ENCODE results near the gene GPT2. TPM values are rescaled to one million over a fixed set of nuclear protein-coding genes. Genes with fewer than 3 reads are reported as not detected.

The GPT2 gene
- total RNA-seq, 1 donor from 2014 or later, result 21.6 TPM

DNA sequence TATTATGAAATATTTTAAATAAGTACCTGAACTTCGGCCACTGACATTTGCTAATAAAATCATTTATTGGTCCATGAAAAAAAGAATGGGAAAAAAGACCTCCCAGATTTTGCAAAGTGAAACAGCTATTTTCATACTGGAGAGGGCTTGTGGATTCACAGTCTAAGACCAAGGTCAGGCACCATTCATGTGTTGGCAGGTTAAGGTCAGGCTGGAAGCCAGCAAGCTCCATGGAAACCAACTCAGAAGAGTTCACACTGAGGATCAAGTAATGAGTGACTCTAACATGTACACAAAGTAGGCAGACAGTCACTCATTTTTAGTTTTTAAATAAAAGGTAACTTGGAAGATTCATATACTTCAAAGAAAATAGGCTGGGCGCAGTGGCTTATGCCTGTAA lies 85.9 kb downstream of the GPT2 start:
- Histone ChIP-seq H3K36me3 (peaks cover 18% of the 10 kb centered on the region), H4K20me1 (ENCODE audit: low read depth) (peaks cover 38% of the 10 kb centered on the region), H3K79me2 (ENCODE audit: low read depth) (peaks cover 75% of the 10 kb centered on the region), H3F3A (ENCODE audit: low read depth) (peaks cover 12% of the 10 kb centered on the region), H3K27me3 (no peaks in the 10 kb centered on the region), H3K27ac (no peak overlapping the region), H3K9ac (no peak overlapping the region), H3K4me2 (no peak overlapping the region), H3K9me3 (ENCODE audit: low read depth) (no peaks in the 10 kb centered on the region), H2AFZ (replicated peaks) (no peak overlapping the region), H3K4me3 (no peak overlapping the region), H3K4me1 (peaks cover 15% of the 10 kb centered on the region)
- H3K4me3 Mint-ChIP-seq, result peak overlapping the region; percentile 67
- peaks cover 36% of the 10 kb centered on the region for H3K4me1 Mint-ChIP-seq
- no peaks in the 10 kb centered on the region for H3K9me3 Mint-ChIP-seq
- no peak for DNase-seq (ENCODE audit: low spot score)
- H3K36me3 Mint-ChIP-seq, result peaks cover 23% of the 10 kb centered on the region
- peaks cover 2% of the 10 kb centered on the region for H3K27me3 Mint-ChIP-seq (ENCODE audit: insufficient read depth, low read depth)
- TF ChIP-seq EZH2 (IDR thresholded peaks at IDR 0.05) (no peak), EZH2phosphoT487 (IDR thresholded peaks at IDR 0.05) (no peak), CTCF (IDR thresholded peaks at IDR 0.05) (no peak)
- no peak overlapping the region for H3K27ac Mint-ChIP-seq

GRCh38 chr16:46971271-46971670 lies 87.1 kb downstream of the GPT2 start:
- Mint-ChIP-seq H3K4me1 (peaks cover 36% of the 10 kb centered on the region), H3K36me3 (peaks cover 21% of the 10 kb centered on the region), H3K27ac (no peak overlapping the region), H3K9me3 (no peaks in the 10 kb centered on the region), H3K4me3 (peak overlapping the region; percentile 39), H3K27me3 (ENCODE audit: insufficient read depth, low read depth) (peaks cover 2% of the 10 kb centered on the region)
- H4K20me1 ChIP-seq (ENCODE audit: low read depth), result peaks cover 38% of the 10 kb centered on the region
- H2AFZ ChIP-seq (replicated peaks), result no peak overlapping the region
- peaks cover 70% of the 10 kb centered on the region for H3K79me2 ChIP-seq (ENCODE audit: low read depth)
- no peaks in the 10 kb centered on the region for H3K9me3 ChIP-seq (ENCODE audit: low read depth)
- TF ChIP-seq CTCF (IDR thresholded peaks at IDR 0.05) (no peak), EZH2phosphoT487 (IDR thresholded peaks at IDR 0.05) (no peak), EZH2 (IDR thresholded peaks at IDR 0.05) (no peak)
- DNase-seq (ENCODE audit: low spot score), result no peak
- H3K4me3 ChIP-seq, result no peak overlapping the region
- H3K27me3 ChIP-seq, result no peaks in the 10 kb centered on the region
- peaks cover 12% of the 10 kb centered on the region for H3F3A ChIP-seq (ENCODE audit: low read depth)
- peaks cover 18% of the 10 kb centered on the region for H3K36me3 ChIP-seq
- no peak overlapping the region for H3K27ac ChIP-seq
- H3K9ac ChIP-seq, result no peak overlapping the region
- no peak overlapping the region for H3K4me2 ChIP-seq
- peaks cover 15% of the 10 kb centered on the region for H3K4me1 ChIP-seq

DNA sequence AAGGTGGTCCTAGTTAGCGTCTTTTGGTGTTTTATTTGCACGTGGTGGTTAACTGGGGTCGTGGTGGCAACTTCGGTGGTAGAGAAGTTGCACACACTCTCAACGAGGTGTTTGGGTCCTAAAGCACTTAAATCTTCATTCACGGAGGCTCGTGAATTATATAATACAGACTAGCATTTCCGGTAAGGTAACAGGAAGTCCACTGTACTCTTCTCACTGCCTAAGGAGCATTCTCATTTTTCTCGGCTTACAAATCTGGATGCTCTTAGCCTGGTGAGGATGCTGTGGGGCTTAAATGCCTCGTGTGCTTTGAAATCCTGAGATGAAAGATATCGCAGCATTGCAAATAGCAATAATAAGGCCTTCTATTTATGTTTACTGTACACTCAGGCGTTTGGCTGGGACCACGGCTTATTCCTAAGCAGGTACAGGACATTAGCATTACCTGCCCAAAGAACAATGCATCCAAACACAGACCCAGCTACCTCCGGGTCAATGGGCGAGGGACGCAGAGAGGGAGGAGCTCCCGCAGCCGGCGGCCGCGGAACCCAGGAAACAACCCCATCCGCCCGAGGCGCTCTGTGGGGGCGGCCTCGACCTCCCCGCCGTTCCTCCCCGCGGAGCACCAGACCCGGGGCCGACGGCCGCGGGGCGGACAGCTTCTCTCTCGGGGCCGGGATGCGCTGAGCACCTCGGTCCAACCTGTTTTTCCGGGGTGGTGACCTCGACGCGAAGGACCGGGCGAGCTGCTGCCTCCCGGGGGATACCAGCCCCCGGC lies 88.5 kb downstream of the GPT2 start:
- peaks cover 18% of the 10 kb centered on the region for H3K36me3 ChIP-seq
- Mint-ChIP-seq H3K4me3 (peak overlapping the region; percentile 91), H3K27ac (peak overlapping the region; percentile 91), H3K36me3 (peaks cover 14% of the 10 kb centered on the region), H3K4me1 (peaks cover 36% of the 10 kb centered on the region), H3K27me3 (ENCODE audit: insufficient read depth, low read depth) (peaks cover 2% of the 10 kb centered on the region), H3K9me3 (no peaks in the 10 kb centered on the region)
- peaks cover 38% of the 10 kb centered on the region for H4K20me1 ChIP-seq (ENCODE audit: low read depth)
- peak overlapping the region; percentile 96 for H3K9ac ChIP-seq
- H2AFZ ChIP-seq (replicated peaks), result no peak overlapping the region
- no peaks in the 10 kb centered on the region for H3K9me3 ChIP-seq (ENCODE audit: low read depth)
- H3K27me3 ChIP-seq, result no peaks in the 10 kb centered on the region
- peaks cover 12% of the 10 kb centered on the region for H3F3A ChIP-seq (ENCODE audit: low read depth)
- peak overlapping the region; percentile 99 for H3K27ac ChIP-seq
- H3K4me1 ChIP-seq, result peaks cover 15% of the 10 kb centered on the region
- peak overlapping the region; percentile 84 for H3K4me2 ChIP-seq
- DNase-seq (ENCODE audit: low spot score), result peak; percentile 67
- no peak for TF ChIP-seq EZH2 (IDR thresholded peaks at IDR 0.05)
- TF ChIP-seq CTCF (IDR thresholded peaks at IDR 0.05), result no peak
- TF ChIP-seq EZH2phosphoT487 (IDR thresholded peaks at IDR 0.05), result no peak
- H3K4me3 ChIP-seq, result peak overlapping the region; percentile 91
- peaks cover 61% of the 10 kb centered on the region for H3K79me2 ChIP-seq (ENCODE audit: low read depth)

Data from neural progenitor cell (in vitro differentiated cells).